Measurements from ENCODE around the gene CCDC187.

DNA sequence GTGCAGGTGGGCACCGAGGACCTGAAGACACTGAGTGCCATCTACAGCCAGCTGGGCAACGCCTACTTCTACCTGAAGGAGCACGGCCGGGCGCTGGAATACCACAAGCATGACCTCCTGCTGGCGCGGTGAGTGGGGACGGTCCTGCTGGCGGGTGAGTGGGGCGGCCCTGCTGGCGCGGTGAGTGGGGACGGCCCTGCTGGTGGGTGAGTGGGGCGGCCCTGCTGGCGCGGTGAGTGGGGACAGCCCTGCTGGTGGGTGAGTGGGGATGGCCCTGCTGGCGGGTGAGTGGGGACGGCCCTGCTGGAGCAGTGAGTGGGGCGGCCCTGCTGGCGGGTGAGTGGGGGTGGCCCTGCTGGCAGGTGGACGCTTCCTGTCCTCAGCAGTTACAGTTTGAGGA lies 30.6 kb upstream of the CCDC187 start:
- TF ChIP-seq, protein P1, sequence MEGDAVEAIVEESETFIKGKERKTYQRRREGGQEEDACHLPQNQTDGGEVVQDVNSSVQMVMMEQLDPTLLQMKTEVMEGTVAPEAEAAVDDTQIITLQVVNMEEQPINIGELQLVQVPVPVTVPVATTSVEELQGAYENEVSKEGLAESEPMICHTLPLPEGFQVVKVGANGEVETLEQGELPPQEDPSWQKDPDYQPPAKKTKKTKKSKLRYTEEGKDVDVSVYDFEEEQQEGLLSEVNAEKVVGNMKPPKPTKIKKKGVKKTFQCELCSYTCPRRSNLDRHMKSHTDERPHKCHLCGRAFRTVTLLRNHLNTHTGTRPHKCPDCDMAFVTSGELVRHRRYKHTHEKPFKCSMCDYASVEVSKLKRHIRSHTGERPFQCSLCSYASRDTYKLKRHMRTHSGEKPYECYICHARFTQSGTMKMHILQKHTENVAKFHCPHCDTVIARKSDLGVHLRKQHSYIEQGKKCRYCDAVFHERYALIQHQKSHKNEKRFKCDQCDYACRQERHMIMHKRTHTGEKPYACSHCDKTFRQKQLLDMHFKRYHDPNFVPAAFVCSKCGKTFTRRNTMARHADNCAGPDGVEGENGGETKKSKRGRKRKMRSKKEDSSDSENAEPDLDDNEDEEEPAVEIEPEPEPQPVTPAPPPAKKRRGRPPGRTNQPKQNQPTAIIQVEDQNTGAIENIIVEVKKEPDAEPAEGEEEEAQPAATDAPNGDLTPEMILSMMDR (IDR thresholded peaks at IDR 0.05) = no peak
- TF ChIP-seq EP300 (IDR thresholded peaks at IDR 0.05) = no peak

All from upper lobe of left lung (tissue), 4 donors.